ENCODE measurements around the gene CEP76.
A peak's percentile ranks its signal among the peaks of the same experiment; 100 is the strongest.

CEP76 gene

GRCh38 chr18:12711446-12711845 lies 8.9 kb upstream of the CEP76 start:
- DNase-seq (ENCODE audit: extremely low read depth in 1 of 2, low read depth in 1 of 2): no peak

GRCh38 chr18:12703664-12704063 lies 1.1 kb upstream of the CEP76 start:
- no peak for DNase-seq (ENCODE audit: extremely low read depth in 1 of 2, low read depth in 1 of 2)

GRCh38 chr18:12703096-12703567 lies 609 bp upstream of the CEP76 start:
- no peak for DNase-seq (ENCODE audit: extremely low read depth in 1 of 2, low read depth in 1 of 2)

- no peak for DNase-seq (ENCODE audit: extremely low read depth in 1 of 2, low read depth in 1 of 2)
Observed at GRCh38 chr18:12701161-12701560, 1.4 kb downstream of the CEP76 start.

GRCh38 chr18:12699747-12700146 lies 2.8 kb downstream of the CEP76 start:
- DNase-seq (ENCODE audit: extremely low read depth in 1 of 2, low read depth in 1 of 2): no peak

GRCh38 chr18:12694032-12694431 lies 8.5 kb downstream of the CEP76 start:
- DNase-seq (ENCODE audit: extremely low read depth in 1 of 2, low read depth in 1 of 2): no peak

GRCh38 chr18:12692206-12692605 lies 10.3 kb downstream of the CEP76 start:
- DNase-seq (ENCODE audit: extremely low read depth in 1 of 2, low read depth in 1 of 2): no peak

GRCh38 chr18:12689256-12689850 lies 13.2 kb downstream of the CEP76 start:
- no peak for DNase-seq (ENCODE audit: extremely low read depth in 1 of 2, low read depth in 1 of 2)

- no peak for DNase-seq (ENCODE audit: extremely low read depth in 1 of 2, low read depth in 1 of 2)
Observed at GRCh38 chr18:12686100-12686499, 16.4 kb downstream of the CEP76 start.

- DNase-seq (ENCODE audit: extremely low read depth in 1 of 2, low read depth in 1 of 2): no peak
Observed at GRCh38 chr18:12679183-12679786, 23.2 kb downstream of the CEP76 start.

- no peak for DNase-seq (ENCODE audit: extremely low read depth in 1 of 2, low read depth in 1 of 2)
Observed at GRCh38 chr18:12668041-12668440, 34.5 kb downstream of the CEP76 start.

- DNase-seq (ENCODE audit: extremely low read depth in 1 of 2, low read depth in 1 of 2): no peak
Observed at GRCh38 chr18:12659904-12660605, 42.5 kb downstream of the CEP76 start.

GRCh38 chr18:12658426-12659138 lies 43.9 kb downstream of the CEP76 start:
- DNase-seq (ENCODE audit: extremely low read depth in 1 of 2, low read depth in 1 of 2): no peak

- peak in 1 of 2 donors; percentile 10 for DNase-seq (ENCODE audit: extremely low read depth in 1 of 2, low read depth in 1 of 2)
Observed at GRCh38 chr18:12657684-12658425, 44.7 kb downstream of the CEP76 start, which contains the start of gene SPIRE1. Gene SPIRE1, minus strand, starts transcription at chr18:12658107. Its CDS starts 241 bp downstream, at chr18:12657866.

- no peak for DNase-seq (ENCODE audit: extremely low read depth in 1 of 2, low read depth in 1 of 2)
Observed at GRCh38 chr18:12656938-12657683, 45.4 kb downstream of the CEP76 start.

GRCh38 chr18:12656605-12656937 lies 46.0 kb downstream of the CEP76 start:
- no peak for DNase-seq (ENCODE audit: extremely low read depth in 1 of 2, low read depth in 1 of 2)

GRCh38 chr18:12654971-12655370 lies 47.6 kb downstream of the CEP76 start:
- no peak for DNase-seq (ENCODE audit: extremely low read depth in 1 of 2, low read depth in 1 of 2)

GRCh38 chr18:12652861-12653401 lies 49.6 kb downstream of the CEP76 start:
- DNase-seq (ENCODE audit: extremely low read depth in 1 of 2, low read depth in 1 of 2): no peak

GRCh38 chr18:12651651-12652050 lies 50.9 kb downstream of the CEP76 start:
- DNase-seq (ENCODE audit: extremely low read depth in 1 of 2, low read depth in 1 of 2): no peak

GRCh38 chr18:12647773-12648172 lies 54.8 kb downstream of the CEP76 start:
- DNase-seq (ENCODE audit: extremely low read depth in 1 of 2, low read depth in 1 of 2): no peak
